A549 (cell line): ENCODE results near the gene GARIN3. TPM values are rescaled to one million over a fixed set of nuclear protein-coding genes. Genes with fewer than 3 reads are reported as not detected.

Experiments used
- ATAC-seq, 2 experiments: fragments of 200-7000 bp in 1 of 2; fragments of >200 bp in 1 of 2; cut with Nextera tagmentation in 1 of 2; cut with Tn5 transposase in 1 of 2; 3 replicates each; pipeline versions ENCODE4 v1.8.0 to v1.9.1; 2018 to 2020; ENCODE audit warnings: mild to moderate bottlenecking in 1 of 2, moderate library complexity in 1 of 2
- CTCF ChIA-PET: fragments of 300-600 bp; sonication (Branson Sonifier 250); formaldehyde crosslinking; extraction: SDS; loops from one replicate; lab custom pipeline; 2021; ENCODE audit warnings: antibody characterized with exemption, inconsistent platforms; lab: Yijun Ruan, JAX
- POLR2A ChIA-PET: fragments of 350-600 bp; formaldehyde crosslinking; extraction: SDS; loops from one replicate; lab custom pipeline; 2021; ENCODE audit warnings: antibody characterized with exemption, inconsistent platforms; lab: Yijun Ruan, JAX
- DNase-seq, 2 experiments: peaks; one replicate each; pipeline versions ENCODE4 v3.0.0 to v3.0.0-alpha.2; 2011 to 2016; ENCODE audit warnings: low read depth in 1 of 2, low spot score in 1 of 2
- FAIRE-seq: peaks from 2 replicates; lab custom pipeline; 2011; peaks lifted over from hg19 to GRCh38; lab: Jason Lieb, UNC
- H3K27ac ChIP-seq, 2 experiments: fragments of >200 bp; sonication (Bioruptor Twin); formaldehyde crosslinking; 3 replicates each; pipeline ENCODE4 v1.5.1; 2016 to 2017
- H3K4me1 ChIP-seq: fragments of >200 bp; sonication (Bioruptor Twin); formaldehyde crosslinking; 3 replicates; pipeline ENCODE4 v1.6.1; 2016
- H3K4me2 ChIP-seq: fragments of >200 bp; sonication (Bioruptor Twin); formaldehyde crosslinking; 3 replicates; pipeline ENCODE4 v1.6.1; 2016
- H3K4me3 ChIP-seq: fragments of >200 bp; sonication (Bioruptor Twin); formaldehyde crosslinking; 3 replicates; pipeline ENCODE4 v1.5.1; 2016
- H3K9me3 ChIP-seq: fragments of >200 bp; sonication (Bioruptor Twin); formaldehyde crosslinking; 3 replicates; pipeline ENCODE4 v1.6.1; 2016
- BHLHE40 ChIP-seq: IDR thresholded peaks from 2 replicates; pipeline ENCODE4 v1.6.1; 2012; ENCODE audit warnings: low read depth, low read length, inconsistent platforms
- CBX2 ChIP-seq: fragments of 200-600 bp; sonication (generic); IDR thresholded peaks from 2 replicates; pipeline ENCODE4 v1.6.1; 2016; ENCODE audit warnings: low read depth, mild to moderate bottlenecking, borderline replicate concordance
- CEBPB ChIP-seq, 2 experiments: fragments of >200 bp in 1 of 2; sonication (Bioruptor Twin) in 1 of 2; formaldehyde crosslinking in 1 of 2; IDR thresholded peaks; 2 replicates each; pipeline ENCODE4 v1.6.1; 2012 to 2016
- EP300 ChIP-seq, 2 experiments: fragments of >200 bp; sonication (Bioruptor Twin); formaldehyde crosslinking; IDR thresholded peaks; 2 replicates in 1 of 2; 3 replicates in 1 of 2; pipeline ENCODE4 v1.6.1; 2016 to 2017
- HDAC2 ChIP-seq: fragments of 200-600 bp; sonication (generic); IDR thresholded peaks from 2 replicates; pipeline ENCODE4 v1.6.1; 2016
- HEYL ChIP-seq: fragments of 250-450 bp; sonication (Bioruptor Pico); IDR thresholded peaks from 2 replicates; pipeline ENCODE4 v1.8.0; 2021; ENCODE audit warnings: mild to moderate bottlenecking, moderate library complexity
- HMGXB4 ChIP-seq: fragments of 250-450 bp; sonication (Bioruptor Pico); IDR thresholded peaks from 2 replicates; pipeline ENCODE4 v1.5.0; 2021; ENCODE audit warnings: mild to moderate bottlenecking, moderate library complexity, borderline replicate concordance
- HOXB13 ChIP-seq: fragments of 250-450 bp; sonication (Bioruptor Pico); IDR thresholded peaks from 2 replicates; pipeline ENCODE4 v1.5.0; 2020; ENCODE audit warnings: low read depth, mild to moderate bottlenecking, moderate library complexity
- HOXB5 ChIP-seq: fragments of 250-450 bp; sonication (Bioruptor Pico); IDR thresholded peaks from 2 replicates; pipeline ENCODE4 v1.5.0; 2020; ENCODE audit warnings: mild to moderate bottlenecking, moderate library complexity
- KDM1A ChIP-seq: fragments of 200-600 bp; sonication (generic); IDR thresholded peaks from 2 replicates; pipeline ENCODE4 v1.6.1; 2016; ENCODE audit warnings: low read depth, mild to moderate bottlenecking
- MAFK ChIP-seq: fragments of 450-650 bp; IDR thresholded peaks from 2 replicates; pipeline ENCODE4 v1.6.1; 2014; ENCODE audit not compliant: partially characterized antibody
- MAZ ChIP-seq: fragments of 150-350 bp; IDR thresholded peaks from 2 replicates; pipeline ENCODE4 v1.6.1; 2014; ENCODE audit warnings: antibody characterized with exemption, low read depth, low read length, borderline replicate concordance
- PBX3 ChIP-seq: IDR thresholded peaks from 2 replicates; pipeline ENCODE4 v1.6.1; 2012
- RARB ChIP-seq: fragments of 250-450 bp; sonication (Bioruptor Pico); IDR thresholded peaks from 2 replicates; pipeline ENCODE4 v1.8.0; 2021; ENCODE audit warnings: mild to moderate bottlenecking, moderate library complexity
- RNF2 ChIP-seq: fragments of 200-600 bp; sonication (generic); IDR thresholded peaks from 2 replicates; pipeline ENCODE4 v1.6.1; 2016; ENCODE audit warnings: low read depth, mild to moderate bottlenecking, antibody characterized with exemption, moderate library complexity, borderline replicate concordance
- SREBF2 ChIP-seq: fragments of 450-650 bp; IDR thresholded peaks from 2 replicates; pipeline ENCODE4 v1.6.1; 2014; ENCODE audit warnings: mild to moderate bottlenecking, moderate library complexity
- TP53 ChIP-seq: fragments of 250-450 bp; sonication (Bioruptor Pico); IDR thresholded peaks from 2 replicates; pipeline ENCODE4 v1.5.0; 2021; ENCODE audit warnings: mild to moderate bottlenecking, moderate library complexity
- ZC3H11A ChIP-seq: fragments of 450-650 bp; IDR thresholded peaks from 2 replicates; pipeline ENCODE4 v1.6.1; 2014; ENCODE audit warnings: antibody characterized with exemption, mild to moderate bottlenecking
- ZFP36 ChIP-seq: fragments of 450-650 bp; IDR thresholded peaks from 2 replicates; pipeline ENCODE4 v1.6.1; 2014; ENCODE audit warnings: borderline replicate concordance; ENCODE audit not compliant: partially characterized antibody
- WGBS: methylation state at CpG from one replicate; pipeline ENCODE4 v1.1.6; 2017; ENCODE audit errors: missing lambda C conversion rate; 5-methylcytosine and 5-hydroxymethylcytosine counted together
- polyA plus RNA-seq, 4 experiments: library from polyadenylated mRNA; depleted of rRNA in 3 of 4; stranded (reverse); fragments of >200 nt; fragmentation: RNase III in 1 of 4; extraction: RNeasy Plus Mini Kit Qiagen cat#74134 plus additional on column Dnase treatment in 1 of 4; gene quantifications; 2 replicates in 3 of 4; 3 replicates in 1 of 4; pipeline ENCODE4 v1.2.3, GENCODE V29; 2011 to 2017
- TF ChIP-seq, protein P1 (sequence below): fragments of 450-650 bp; IDR thresholded peaks from 2 replicates; pipeline ENCODE4 v1.6.1; 2014; ENCODE audit warnings: antibody characterized with exemption
- TF ChIP-seq, protein P2 (sequence below): fragments of 150-350 bp; IDR thresholded peaks from 2 replicates; pipeline ENCODE4 v1.6.1; 2014; ENCODE audit warnings: low read depth, mild to moderate bottlenecking, low read length
- TF ChIP-seq, protein P3 (sequence below): fragments of >200 bp; sonication (Bioruptor Twin); formaldehyde crosslinking; IDR thresholded peaks from 2 replicates; pipeline ENCODE4 v1.6.1; 2016
- TF ChIP-seq, protein P4 (sequence below): fragments of >200 bp; sonication (Bioruptor Twin); formaldehyde crosslinking; IDR thresholded peaks from 3 replicates; pipeline ENCODE4 v1.5.1; 2016

The GARIN3 gene
- polyA plus RNA-seq, 2 of the 4 experiments (the other 2 are of a cell fraction) = not detected

DNA sequence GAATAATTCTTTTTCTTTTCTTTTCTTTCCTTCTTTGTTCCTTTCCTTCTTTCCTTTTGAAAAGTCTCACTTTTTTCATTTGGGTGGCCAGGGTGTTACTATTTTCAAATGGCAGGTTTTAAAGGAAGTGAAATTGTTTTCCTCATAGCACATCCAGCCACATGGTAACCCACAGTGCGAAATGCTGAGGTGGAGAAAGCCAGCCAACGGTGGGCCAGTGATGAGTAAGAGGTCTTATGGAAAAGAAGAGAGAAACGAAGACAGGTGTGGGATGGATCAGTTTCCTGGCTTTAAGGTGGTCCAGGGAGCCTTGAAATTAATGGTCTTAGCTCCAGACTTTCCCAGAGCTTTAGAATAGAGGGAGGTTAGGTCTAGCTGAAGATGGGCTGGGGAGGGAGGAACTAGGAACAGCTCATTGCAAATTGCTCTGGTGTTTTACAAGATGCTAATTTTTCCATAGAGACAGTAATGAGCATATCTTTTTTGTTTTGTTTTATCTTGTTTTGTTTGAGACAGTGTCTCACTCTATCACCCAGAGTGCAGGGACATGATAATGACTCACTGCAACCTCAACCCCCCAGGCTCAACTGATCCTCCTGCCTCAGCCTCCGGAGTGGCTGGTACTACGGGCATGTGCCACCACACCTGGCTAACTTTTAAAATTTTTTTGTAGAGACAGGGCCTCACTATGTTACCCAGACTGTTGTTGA, 32.4 kb upstream of the GARIN3 start (continued):
- TF ChIP-seq MAZ (no peak), ZFP36 (no peak)
- TF ChIP-seq, protein P1, sequence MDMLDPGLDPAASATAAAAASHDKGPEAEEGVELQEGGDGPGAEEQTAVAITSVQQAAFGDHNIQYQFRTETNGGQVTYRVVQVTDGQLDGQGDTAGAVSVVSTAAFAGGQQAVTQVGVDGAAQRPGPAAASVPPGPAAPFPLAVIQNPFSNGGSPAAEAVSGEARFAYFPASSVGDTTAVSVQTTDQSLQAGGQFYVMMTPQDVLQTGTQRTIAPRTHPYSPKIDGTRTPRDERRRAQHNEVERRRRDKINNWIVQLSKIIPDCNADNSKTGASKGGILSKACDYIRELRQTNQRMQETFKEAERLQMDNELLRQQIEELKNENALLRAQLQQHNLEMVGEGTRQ = no peak
- TF ChIP-seq, protein P2, sequence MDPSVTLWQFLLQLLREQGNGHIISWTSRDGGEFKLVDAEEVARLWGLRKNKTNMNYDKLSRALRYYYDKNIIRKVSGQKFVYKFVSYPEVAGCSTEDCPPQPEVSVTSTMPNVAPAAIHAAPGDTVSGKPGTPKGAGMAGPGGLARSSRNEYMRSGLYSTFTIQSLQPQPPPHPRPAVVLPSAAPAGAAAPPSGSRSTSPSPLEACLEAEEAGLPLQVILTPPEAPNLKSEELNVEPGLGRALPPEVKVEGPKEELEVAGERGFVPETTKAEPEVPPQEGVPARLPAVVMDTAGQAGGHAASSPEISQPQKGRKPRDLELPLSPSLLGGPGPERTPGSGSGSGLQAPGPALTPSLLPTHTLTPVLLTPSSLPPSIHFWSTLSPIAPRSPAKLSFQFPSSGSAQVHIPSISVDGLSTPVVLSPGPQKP = no peak

DNA sequence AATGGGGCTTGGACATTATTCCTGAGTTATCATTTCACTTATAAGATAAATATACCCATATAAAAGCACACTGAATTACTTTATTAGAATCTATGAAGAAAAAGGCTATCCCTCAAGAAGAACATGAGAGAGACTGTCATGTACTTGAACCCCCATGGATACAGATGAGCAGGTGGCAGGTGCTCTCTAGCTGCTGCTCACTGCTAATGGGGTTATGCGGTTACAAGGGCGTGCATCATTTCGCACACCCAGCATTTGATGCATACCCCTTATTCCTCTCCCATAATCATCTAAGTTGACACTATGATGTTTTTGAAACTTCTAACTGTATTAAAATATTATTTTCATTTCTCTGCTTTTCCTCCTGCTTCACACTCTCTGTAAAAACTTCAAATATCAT, 31.0 kb upstream of the GARIN3 start:
- Histone ChIP-seq H3K27ac (no peak overlapping the region), H3K4me1 (no peaks in the 10 kb centered on the region), H3K4me3 (no peak overlapping the region), H3K9me3 (peaks cover 2% of the 10 kb centered on the region; the same call in 1 of the 3 replicates), H3K4me2 (no peak overlapping the region)
- ATAC-seq = no peak
- FAIRE-seq = no peak
- 81% methylated on average over 3 of the region's 3 CpGs for WGBS
- ChIA-PET CTCF (no interaction called here), POLR2A (no interaction called here)
- TF ChIP-seq TP53 (CRISPR knock-in tag) (no peak), EP300 (IDR thresholded peaks at IDR 0.05) (no peak), HOXB13 (CRISPR knock-in tag) (no peak), ZC3H11A (no peak), HOXB5 (CRISPR knock-in tag) (no peak), HDAC2 (no peak), RARB (no peak), HMGXB4 (no peak), SREBF2 (no peak), CBX2 (no peak), BHLHE40 (no peak), MAFK (no peak), PBX3 (no peak), CEBPB (IDR thresholded peaks at IDR 0.05) (no peak), RNF2 (no peak), HEYL (CRISPR knock-in tag) (no peak), KDM1A (no peak)
- TF ChIP-seq, protein P3, sequence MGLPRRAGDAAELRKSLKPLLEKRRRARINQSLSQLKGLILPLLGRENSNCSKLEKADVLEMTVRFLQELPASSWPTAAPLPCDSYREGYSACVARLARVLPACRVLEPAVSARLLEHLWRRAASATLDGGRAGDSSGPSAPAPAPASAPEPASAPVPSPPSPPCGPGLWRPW = no peak
- TF ChIP-seq, protein P4, sequence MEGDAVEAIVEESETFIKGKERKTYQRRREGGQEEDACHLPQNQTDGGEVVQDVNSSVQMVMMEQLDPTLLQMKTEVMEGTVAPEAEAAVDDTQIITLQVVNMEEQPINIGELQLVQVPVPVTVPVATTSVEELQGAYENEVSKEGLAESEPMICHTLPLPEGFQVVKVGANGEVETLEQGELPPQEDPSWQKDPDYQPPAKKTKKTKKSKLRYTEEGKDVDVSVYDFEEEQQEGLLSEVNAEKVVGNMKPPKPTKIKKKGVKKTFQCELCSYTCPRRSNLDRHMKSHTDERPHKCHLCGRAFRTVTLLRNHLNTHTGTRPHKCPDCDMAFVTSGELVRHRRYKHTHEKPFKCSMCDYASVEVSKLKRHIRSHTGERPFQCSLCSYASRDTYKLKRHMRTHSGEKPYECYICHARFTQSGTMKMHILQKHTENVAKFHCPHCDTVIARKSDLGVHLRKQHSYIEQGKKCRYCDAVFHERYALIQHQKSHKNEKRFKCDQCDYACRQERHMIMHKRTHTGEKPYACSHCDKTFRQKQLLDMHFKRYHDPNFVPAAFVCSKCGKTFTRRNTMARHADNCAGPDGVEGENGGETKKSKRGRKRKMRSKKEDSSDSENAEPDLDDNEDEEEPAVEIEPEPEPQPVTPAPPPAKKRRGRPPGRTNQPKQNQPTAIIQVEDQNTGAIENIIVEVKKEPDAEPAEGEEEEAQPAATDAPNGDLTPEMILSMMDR = no peak
- DNase-seq = no peak
